A172 (cell line): ENCODE measurements around the gene PGLYRP1. TPM values are rescaled to one million over a fixed set of nuclear protein-coding genes. Genes with fewer than 3 reads are reported as not detected.

Experiments
- DNase-seq: peaks from one replicate; pipeline ENCODE4 v3.0.0-alpha.2; 2015; ENCODE audit warnings: low spot score
- total RNA-seq: library from RNA; depleted of rRNA; stranded (reverse); fragments of >200 nt; shearing (Covaris generic); gene quantifications from 2 replicates; pipeline ENCODE4 v1.2.3, GENCODE V29; 2014

The PGLYRP1 gene
- total RNA-seq, 1 experiment from 2014 or later, result not detected

DNA sequence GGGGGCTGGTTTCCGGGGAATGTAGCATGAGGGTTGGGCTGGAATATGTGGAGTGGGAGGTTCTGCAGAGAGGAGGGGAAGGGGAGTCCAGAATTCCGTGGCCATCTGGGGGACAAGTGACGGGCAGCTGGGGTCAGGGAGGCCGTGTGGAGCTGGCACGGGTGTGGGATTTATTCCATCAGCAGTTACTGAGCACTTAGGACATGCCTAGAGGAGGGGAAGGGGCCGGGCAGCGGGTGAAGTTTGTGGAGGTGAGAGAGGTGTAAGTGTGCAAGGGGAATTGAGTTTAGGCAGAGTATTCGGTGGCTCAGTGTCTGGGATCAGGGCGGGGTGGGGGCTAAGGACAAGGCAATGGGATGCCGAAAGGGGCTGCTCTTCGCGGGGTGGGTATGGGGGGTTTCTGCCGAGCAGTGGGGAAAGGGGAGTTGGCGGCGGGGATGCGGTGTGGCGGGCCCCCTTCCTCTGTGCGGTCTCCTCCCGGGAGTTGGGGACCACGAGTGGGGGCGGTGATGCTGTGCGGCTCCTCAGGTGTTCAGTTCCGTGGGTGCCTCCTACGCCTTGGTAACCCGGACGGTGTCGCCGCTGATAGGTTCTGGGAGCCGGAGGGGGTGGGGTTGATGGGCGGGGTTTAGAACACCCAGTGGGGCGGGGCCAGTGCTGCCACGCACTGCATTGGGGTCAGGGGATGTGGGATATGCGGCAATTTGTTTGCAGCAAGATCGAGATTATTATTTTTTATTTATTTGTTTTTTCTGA lies 22.2 kb downstream of the PGLYRP1 start:
- no peak for DNase-seq

DNA sequence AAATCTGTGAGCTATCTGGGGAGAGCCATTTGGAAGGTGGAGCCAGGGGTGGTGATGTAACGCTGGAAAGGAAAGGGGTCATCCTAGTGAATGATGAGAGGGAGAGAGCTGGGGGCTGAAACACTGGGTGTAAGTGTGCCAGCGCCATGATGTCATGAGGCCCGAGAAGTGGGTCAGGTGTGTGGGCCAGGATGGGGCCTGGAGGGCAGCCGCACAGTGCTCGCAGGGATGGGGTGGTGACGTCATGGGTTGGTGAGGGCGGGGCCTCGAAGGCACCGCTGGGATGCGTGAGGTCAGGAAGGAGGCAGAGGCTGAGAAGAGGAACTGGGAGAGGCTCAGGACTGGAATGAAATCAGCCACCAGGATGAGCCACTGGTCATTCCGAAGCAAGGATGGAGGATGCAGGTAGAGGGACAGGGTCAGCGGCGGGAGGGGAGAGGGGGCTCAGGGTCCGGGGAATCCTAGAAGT lies 23.2 kb downstream of the PGLYRP1 start:
- DNase-seq, result no peak

DNA sequence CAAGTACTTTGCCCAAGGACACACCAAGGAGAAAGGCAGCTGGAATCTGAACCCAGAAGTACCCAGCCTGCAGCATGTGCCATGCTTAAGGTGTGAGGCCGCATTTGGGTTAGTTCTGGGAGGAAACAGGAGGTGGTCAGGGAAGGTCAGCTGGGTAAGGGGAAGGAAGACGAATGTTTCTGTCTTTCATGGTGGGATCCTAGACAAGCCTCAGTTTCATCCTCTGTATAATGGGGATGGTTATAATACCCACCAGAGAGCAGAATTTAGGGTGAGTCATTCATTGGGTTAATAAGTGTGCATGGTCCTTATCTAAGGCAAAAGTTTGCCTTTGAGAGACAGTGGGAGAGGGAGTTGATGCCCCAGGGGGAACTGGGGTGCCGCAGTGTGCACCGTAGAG lies 24.0 kb downstream of the PGLYRP1 start:
- no peak for DNase-seq

- no peak for DNase-seq
Observed at GRCh38 chr19:45996933-45997332, 25.9 kb downstream of the PGLYRP1 start.

DNA sequence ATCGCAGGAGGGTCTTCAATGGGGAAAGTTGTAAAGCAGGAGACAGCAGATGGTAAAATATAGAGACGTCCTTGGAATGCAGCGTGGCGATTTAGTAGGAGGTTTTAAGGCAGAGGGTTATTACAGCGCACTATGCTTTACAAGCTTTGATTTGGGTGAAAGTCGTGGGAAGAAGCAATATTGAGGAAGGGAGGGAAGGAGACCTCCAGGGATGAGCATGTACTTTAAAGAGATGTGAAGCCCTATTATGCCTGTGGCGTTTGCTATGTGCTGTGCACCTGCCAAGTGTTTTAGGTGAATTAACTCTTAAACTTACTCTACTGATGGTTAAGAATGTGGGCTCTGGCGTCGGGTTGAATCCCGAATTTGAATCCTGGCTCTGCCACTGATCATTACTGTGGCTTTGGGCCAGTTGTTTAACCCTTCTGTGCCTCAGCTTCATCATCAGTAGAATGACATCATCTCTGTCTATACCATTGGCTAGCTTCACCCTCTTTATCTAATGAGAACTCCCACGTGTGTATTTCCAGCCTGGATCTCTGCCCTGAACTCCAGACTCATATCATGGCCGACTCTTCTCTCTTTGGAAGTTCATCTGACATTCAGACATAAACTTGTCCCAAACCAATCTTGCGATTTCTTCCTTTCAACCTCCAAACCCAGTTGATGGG lies 27.0 kb downstream of the PGLYRP1 start:
- DNase-seq, result peak; percentile 10

GRCh38 chr19:45994998-45995714 lies 27.7 kb downstream of the PGLYRP1 start, which contains the start of gene CCDC61:
CCDC61 (plus strand) TSS chr19:45995467; CDS start chr19:46003019, 7,552 bp downstream.
- DNase-seq, result peak; percentile 98

- DNase-seq, result no peak
Observed at GRCh38 chr19:45994456-45994997, 28.3 kb downstream of the PGLYRP1 start.

DNA sequence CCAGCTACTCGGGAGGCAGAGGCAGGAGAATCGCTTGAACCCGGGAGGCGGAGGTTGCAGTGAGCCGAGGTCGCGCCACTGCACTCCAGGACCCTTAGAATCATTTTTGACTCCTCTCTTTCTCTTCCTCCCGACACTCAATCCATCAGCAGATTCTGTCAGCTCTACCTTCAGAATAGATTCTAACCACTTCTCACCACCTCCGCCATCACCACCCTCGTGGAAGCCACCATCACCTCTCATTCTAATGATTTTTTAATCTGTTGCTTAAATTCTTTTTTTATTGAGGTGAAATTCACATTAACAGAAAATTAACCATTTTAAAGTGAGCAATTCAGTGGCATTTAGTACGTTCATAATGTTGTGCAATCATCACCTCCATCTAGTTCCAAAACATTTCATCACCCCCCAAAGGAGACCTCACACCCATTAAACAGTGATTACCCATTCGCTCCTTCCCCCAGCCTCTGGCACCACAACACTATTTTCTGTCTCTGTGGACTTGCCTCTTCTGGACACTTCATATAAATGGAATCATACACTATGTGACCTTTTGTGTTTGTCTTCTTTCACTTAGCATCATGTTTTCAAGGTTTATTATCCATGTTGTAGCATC lies 32.6 kb downstream of the PGLYRP1 start:
- DNase-seq, result no peak

- no peak for DNase-seq
Observed at GRCh38 chr19:45985321-45985720, 37.5 kb downstream of the PGLYRP1 start.

DNA sequence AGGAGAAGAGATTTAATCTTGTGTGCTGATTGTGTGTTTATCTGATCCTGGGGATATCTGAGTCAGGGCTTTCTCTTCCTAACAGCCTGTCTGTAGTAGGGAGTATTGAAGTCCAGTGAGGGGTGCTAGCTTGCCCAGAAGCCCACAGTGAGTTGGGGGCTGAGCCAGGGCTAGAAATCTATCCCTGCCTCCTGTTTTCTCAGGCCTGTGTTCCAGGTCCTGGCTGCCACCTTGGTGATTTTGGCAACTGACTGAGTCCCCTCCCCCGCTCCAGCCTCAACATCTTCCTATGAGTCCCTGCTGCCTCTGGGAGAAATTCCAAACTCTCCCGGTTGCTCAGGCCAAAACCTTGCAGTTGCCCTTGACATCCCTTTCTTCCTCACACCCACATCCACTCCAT lies 41.5 kb downstream of the PGLYRP1 start:
- no peak for DNase-seq

DNA sequence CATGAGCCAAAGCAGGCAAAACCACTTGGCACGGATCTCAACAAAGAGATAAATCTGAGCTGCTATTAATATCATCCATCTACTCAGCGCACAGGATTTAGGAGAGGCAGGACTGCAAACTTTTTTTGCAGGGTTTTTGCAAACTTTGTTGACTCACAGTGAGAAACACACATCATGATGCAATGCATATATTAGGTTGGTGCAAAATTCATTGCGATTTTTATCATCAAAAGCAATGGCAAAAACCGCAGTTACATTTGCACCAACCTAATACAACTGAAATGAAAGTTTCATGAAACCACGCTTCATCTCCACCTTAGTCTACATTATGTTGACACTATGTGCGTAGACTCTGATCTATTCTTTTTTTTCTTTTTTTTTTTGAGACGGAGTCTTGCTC lies 44.7 kb downstream of the PGLYRP1 start:
- DNase-seq, result no peak

GRCh38 chr19:45976178-45976577 lies 46.7 kb downstream of the PGLYRP1 start:
- DNase-seq, result no peak

GRCh38 chr19:45975306-45976070 lies 47.4 kb downstream of the PGLYRP1 start:
- DNase-seq, result no peak

GRCh38 chr19:45973553-45974338 lies 49.1 kb downstream of the PGLYRP1 start, which contains the start of gene NOVA2:
NOVA2 (minus strand) TSS chr19:45973865; CDS start chr19:45973351, 514 bp downstream.
- peak; percentile 62 for DNase-seq

DNA sequence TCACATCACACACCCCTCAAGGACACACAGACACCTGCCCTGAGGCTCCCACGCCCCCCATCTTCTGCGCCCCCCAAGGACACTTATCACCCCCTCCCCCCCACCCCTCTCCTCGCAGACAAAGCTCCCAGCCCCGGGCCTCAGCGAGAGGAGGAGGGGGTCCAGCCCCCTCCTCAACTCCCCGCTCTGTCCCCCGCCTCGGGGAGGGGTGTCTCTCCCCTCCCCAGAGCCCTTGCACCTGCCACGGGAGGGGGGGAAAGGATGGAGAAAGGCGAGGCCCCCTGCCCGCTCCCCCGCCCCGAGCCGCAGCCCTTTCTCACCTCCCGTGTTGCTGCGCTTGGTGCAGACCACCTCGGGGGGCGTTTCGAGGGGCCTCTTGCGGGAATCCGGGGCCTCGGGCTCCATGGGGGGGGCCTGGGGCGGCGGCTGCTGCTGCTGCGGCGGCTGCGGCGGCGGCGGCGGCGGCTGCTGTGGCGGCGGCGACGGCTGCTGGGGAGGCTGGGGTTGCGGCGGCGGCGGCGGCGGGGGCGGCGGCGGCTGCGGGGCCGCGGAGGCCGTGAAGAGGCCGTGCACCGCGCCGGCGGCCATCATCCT lies 49.8 kb downstream of the PGLYRP1 start:
- no peak for DNase-seq

- DNase-seq, result no peak
Observed at GRCh38 chr19:45972081-45972946, 50.5 kb downstream of the PGLYRP1 start.

DNA sequence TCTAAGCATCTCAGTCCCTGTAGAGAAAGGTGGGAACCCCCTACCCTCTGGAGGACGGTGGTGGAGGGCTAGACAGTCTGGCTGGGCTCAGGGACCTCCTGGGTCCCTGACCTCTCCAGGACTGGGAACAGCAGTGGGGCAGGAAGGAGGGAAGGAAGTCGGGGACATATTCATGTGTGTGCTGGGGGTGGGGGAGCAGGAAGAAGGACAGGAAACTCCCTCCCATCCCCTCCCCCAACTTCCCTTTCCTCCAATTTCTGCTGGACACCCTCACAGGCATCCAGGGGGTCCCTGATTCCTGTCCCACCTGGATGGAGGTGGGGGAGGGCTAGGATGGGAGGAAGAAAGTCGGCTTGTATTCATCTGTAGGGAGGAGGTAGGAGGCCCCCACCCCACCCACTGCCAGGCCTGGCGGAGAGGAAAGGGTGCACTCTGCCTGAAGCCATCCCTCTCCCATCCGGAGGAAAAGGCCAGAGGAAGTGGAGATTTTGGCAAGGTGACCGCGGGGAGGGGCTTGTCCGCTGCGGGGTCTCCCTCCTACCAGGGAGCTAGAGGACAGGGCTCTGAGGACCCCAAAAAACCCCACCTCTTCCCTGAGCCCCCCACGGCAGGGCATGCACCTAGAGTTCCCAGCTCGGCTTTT lies 51.5 kb downstream of the PGLYRP1 start:
- DNase-seq, result no peak

DNA sequence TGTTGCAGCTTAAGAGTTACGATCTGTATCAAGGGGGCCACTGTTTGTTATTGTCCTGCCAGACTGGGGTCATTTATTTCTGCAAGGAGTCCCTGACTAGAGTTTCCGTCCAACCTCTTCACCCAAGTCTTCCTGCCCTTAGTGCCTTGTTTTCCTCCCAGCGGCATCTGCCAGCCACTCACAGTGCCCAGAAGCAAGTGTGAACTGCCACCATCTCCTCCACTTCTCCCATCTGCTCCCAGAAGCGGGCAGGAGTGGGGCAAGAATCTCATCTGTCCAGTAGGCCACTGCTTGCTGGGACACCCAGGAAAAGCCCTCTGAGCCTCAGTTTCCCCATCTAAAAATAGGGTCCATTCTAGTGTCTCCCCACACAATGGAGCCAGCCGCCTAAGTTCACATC lies 53.2 kb downstream of the PGLYRP1 start:
- DNase-seq, result no peak
